RCC 7860 (cell line): ENCODE measurements around the gene STON2.

ENCODE experiments used
- DNase-seq: peaks from one replicate; pipeline ENCODE4 v3.0.0-alpha.2; 2015; ENCODE audit warnings: low spot score
- FAIRE-seq: peaks from 2 replicates; lab custom pipeline; 2012; peaks lifted over from hg19 to GRCh38; lab: Jason Lieb, UNC

Gene STON2

GRCh38 chr14:81341370-81341769 lies 58.8 kb downstream of the STON2 start:
- no peak for DNase-seq
- FAIRE-seq = no peak

- no peak for DNase-seq
- FAIRE-seq = no peak
Measured at GRCh38 chr14:81340201-81340600, 59.9 kb downstream of the STON2 start.

- FAIRE-seq (no peak), DNase-seq (no peak)
Measured at GRCh38 chr14:81337073-81337472, 63.1 kb downstream of the STON2 start.

GRCh38 chr14:81336009-81336408 lies 64.1 kb downstream of the STON2 start:
- DNase-seq (no peak), FAIRE-seq (no peak)

- FAIRE-seq (no peak), DNase-seq (no peak)
Measured at GRCh38 chr14:81332725-81333124, 67.4 kb downstream of the STON2 start.

- DNase-seq (no peak), FAIRE-seq (no peak)
Measured at GRCh38 chr14:81331229-81332021, 68.7 kb downstream of the STON2 start.

GRCh38 chr14:81330619-81331122 lies 69.5 kb downstream of the STON2 start:
- FAIRE-seq = no peak

GRCh38 chr14:81329640-81330381 lies 70.3 kb downstream of the STON2 start:
- FAIRE-seq (no peak), DNase-seq (no peak)

More at GRCh38 chr14:81330619-81331122, 69.5 kb downstream of the STON2 start:
- DNase-seq = no peak

GRCh38 chr14:81326451-81326850 lies 73.7 kb downstream of the STON2 start:
- DNase-seq (no peak), FAIRE-seq (no peak)

- no peak for FAIRE-seq
- DNase-seq = peak; percentile 20
Measured at GRCh38 chr14:81324011-81324410, 76.1 kb downstream of the STON2 start.

- DNase-seq = no peak
- no peak for FAIRE-seq
Measured at GRCh38 chr14:81323093-81323492, 77.0 kb downstream of the STON2 start.

GRCh38 chr14:81319946-81320345 lies 80.2 kb downstream of the STON2 start:
- no peak for DNase-seq
- no peak for FAIRE-seq

- FAIRE-seq = no peak
Measured at GRCh38 chr14:81319314-81319713, 80.8 kb downstream of the STON2 start.

GRCh38 chr14:81315341-81315740 lies 84.8 kb downstream of the STON2 start:
- FAIRE-seq = no peak

More at GRCh38 chr14:81319314-81319713, 80.8 kb downstream of the STON2 start:
- DNase-seq = no peak

GRCh38 chr14:81314443-81315175 lies 85.5 kb downstream of the STON2 start:
- FAIRE-seq = no peak
- no peak for DNase-seq

More at GRCh38 chr14:81315341-81315740, 84.8 kb downstream of the STON2 start:
- DNase-seq = no peak

GRCh38 chr14:81313775-81314429 lies 86.2 kb downstream of the STON2 start:
- FAIRE-seq = no peak
- DNase-seq = no peak

- FAIRE-seq (no peak), DNase-seq (no peak)
Measured at GRCh38 chr14:81313200-81313599, 86.9 kb downstream of the STON2 start.

GRCh38 chr14:81312289-81312876 lies 87.7 kb downstream of the STON2 start:
- FAIRE-seq (no peak), DNase-seq (no peak)

- DNase-seq = no peak
- no peak for FAIRE-seq
Measured at GRCh38 chr14:81311778-81312177, 88.3 kb downstream of the STON2 start.

- FAIRE-seq = no peak
- no peak for DNase-seq
Measured at GRCh38 chr14:81311141-81311540, 89.0 kb downstream of the STON2 start.
